IPS-18c (cell line): ENCODE measurements around the gene RTL1.

ENCODE experiments used
- H3K4me3 ChIP-seq: 2 replicates; pipeline ENCODE4 v1.7.0; 2013; ENCODE audit warnings: low read depth, mild to moderate bottlenecking, low read length, moderate library complexity; ENCODE audit not compliant: insufficient read depth
- H3K9me3 ChIP-seq: one replicate; pipeline ENCODE4 v1.6.1; 2013; ENCODE audit warnings: mild to moderate bottlenecking, low read length, moderate library complexity; ENCODE audit not compliant: control insufficient read depth, insufficient read depth

The RTL1 gene

DNA sequence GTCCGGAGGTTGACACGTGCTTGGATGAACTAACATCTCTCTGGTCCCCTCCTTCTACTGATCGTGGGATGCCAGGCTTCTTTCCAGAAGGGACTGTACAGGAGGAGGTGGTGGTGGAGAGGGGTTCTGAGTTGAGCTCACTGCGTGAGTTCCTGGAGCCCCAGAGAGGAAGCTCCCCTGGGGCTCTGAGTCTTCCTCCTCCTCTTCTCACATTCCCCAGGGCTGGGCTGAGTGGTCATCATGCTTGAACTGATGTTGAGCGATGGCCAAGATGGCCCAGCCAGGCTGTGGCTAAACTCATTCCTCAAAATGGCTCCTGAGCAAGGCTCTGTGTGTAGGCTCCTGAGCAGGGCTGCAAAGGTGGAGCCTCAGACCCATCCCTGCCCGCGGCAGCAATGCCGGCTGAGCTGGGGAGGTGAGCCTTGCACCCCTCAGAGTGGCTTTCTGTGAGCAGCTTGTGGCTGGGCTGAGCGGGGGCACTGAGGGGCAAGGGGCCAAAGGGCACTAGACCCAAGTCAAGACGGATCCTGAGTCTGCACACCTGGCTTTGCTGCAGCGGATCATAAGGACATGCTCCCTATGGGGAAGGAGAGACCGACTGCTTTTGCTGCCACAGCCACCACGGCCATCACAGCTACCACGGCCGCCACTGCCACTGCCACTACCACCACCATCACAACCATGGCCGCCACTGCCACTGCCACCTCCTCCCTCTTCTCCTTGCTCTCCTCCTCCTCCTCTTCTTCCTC lies 42.2 kb downstream of the RTL1 start:
- H3K9me3 ChIP-seq: no peaks in the 10 kb centered on the region
- H3K4me3 ChIP-seq: no peak overlapping the region

DNA sequence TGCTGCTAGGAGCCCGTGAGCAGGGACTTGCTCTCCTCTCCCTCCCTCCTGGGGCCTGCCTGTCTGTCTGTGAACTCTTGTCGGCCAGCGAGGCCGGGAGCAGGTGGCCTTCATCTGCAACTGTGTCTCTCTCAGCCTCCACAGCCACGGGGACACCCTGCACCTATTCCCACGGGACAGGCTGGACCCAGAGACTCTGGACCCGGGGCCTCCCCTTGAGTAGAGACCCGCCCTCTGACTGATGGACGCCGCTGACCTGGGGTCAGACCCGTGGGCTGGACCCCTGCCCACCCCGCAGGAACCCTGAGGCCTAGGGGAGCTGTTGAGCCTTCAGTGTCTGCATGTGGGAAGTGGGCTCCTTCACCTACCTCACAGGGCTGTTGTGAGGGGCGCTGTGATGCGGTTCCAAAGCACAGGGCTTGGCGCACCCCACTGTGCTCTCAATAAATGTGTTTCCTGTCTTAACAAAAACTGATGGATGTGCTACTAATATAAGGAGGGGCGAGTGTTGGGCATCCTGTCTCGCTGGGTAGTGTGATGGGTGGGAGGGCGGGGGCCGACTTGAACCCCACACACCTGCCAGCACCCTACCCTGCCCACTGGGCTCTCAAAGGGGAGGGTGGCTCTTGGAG lies 42.9 kb downstream of the RTL1 start:
- no peak overlapping the region for H3K4me3 ChIP-seq
- H3K9me3 ChIP-seq: no peaks in the 10 kb centered on the region

GRCh38 chr14:100859781-100860180 lies 43.7 kb downstream of the RTL1 start:
- Histone ChIP-seq H3K4me3 (no peak overlapping the region), H3K9me3 (no peaks in the 10 kb centered on the region)

DNA sequence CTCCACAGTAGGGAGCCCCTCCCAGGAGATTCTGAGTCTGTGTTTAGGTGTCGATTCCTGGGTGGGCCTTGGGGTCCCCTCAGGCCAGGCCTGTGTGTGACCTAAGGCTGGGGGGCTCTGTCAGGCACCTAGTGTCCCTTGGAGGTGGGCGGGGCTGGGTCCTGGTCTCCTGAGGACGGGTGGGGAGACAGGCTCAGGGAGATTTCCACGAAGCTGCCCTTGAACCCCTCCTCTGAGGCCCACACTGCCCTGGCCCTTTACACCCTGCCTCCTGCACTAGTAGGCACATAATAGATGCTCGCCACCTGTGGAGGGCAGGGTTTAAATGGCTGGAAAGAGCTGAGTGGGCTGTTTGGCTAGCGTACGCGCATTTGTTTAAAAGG lies 44.7 kb downstream of the RTL1 start:
- H3K4me3 ChIP-seq: no peak overlapping the region
- no peaks in the 10 kb centered on the region for H3K9me3 ChIP-seq

GRCh38 chr14:100857923-100858837 lies 45.3 kb downstream of the RTL1 start:
- H3K4me3 ChIP-seq: no peak overlapping the region
- H3K9me3 ChIP-seq: no peaks in the 10 kb centered on the region

DNA sequence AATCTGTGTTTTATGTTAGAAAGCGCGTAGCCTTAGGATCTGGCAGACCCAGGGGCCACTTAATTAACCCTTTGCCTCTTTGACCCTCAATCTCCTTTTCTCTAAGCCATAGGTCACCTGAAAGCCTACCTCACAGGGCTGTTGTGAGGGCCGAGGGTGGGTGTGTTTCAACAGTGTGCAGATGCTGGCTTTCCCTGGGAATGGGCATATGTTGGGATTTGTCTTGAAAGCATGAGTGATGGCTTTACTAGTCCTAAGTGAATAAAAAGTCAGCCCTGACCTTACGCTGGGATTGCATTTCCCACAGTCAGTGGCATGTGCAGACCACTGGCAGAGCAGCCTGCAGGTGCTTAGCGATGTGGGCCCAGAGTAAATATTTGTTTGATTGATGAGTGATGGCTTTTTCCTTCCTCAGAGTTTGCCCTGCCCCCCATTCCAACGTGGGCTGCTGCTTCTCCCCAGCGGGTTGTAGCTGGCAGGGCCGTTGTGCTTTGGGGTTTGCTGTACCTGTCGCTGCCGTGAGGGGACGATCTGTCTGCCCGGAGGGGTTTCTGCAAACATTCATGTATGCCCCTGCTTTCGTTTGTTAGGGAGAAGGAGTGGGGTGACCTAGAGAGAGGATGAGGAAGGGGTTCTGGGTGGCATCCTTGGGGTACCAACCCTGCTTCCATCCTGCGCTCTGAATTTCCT lies 46.1 kb downstream of the RTL1 start:
- Histone ChIP-seq H3K9me3 (no peaks in the 10 kb centered on the region), H3K4me3 (no peak overlapping the region)

DNA sequence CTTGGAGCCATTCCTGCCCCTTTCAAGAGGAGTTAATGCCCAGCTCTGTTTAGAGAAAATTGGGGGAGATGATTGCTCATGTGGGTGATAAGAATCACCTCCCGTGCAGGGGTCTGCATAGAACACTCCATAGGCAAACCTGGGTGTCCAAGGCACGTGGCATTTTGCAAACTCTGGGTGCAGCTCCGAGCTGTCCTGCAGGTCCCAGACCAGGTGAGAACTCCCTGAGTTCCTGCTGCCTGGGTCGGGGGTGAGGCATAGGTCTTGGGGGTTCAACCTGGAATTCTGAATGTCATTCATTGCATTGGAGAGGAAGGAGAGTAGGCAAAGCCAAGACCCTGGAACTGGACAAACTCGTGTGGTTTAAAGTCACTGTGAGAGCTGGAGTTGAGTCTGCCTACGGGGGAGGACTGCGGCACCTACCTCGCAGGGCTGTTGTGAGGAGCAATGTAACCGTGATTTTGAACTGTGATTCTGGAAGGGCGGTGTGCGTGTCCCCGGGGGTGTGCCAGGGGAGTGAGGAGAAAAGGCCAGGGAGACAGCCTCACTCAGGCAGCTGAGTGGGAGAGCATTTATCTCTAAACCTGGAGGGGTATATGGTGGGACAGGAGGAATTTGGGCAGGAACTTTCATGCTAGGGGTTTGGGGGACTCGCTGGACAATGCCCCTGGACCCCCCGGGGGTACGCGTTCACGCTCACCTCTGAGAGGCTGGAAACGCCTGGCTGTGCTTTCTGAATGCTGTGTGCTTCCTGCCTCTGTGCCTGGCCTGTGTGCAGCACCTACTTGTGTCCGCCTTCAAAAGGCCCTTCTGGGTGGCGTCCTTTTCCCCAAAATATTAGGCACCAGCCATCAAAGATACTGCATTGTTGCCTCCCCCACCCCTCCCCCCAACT lies 47.2 kb downstream of the RTL1 start:
- no peak overlapping the region for H3K4me3 ChIP-seq
- no peaks in the 10 kb centered on the region for H3K9me3 ChIP-seq

GRCh38 chr14:100855256-100855930 lies 48.1 kb downstream of the RTL1 start:
- Histone ChIP-seq H3K9me3 (no peaks in the 10 kb centered on the region), H3K4me3 (no peak overlapping the region)

- Histone ChIP-seq H3K4me3 (no peak overlapping the region), H3K9me3 (no peaks in the 10 kb centered on the region)
Measured at GRCh38 chr14:100854435-100854834, 49.1 kb downstream of the RTL1 start.

DNA sequence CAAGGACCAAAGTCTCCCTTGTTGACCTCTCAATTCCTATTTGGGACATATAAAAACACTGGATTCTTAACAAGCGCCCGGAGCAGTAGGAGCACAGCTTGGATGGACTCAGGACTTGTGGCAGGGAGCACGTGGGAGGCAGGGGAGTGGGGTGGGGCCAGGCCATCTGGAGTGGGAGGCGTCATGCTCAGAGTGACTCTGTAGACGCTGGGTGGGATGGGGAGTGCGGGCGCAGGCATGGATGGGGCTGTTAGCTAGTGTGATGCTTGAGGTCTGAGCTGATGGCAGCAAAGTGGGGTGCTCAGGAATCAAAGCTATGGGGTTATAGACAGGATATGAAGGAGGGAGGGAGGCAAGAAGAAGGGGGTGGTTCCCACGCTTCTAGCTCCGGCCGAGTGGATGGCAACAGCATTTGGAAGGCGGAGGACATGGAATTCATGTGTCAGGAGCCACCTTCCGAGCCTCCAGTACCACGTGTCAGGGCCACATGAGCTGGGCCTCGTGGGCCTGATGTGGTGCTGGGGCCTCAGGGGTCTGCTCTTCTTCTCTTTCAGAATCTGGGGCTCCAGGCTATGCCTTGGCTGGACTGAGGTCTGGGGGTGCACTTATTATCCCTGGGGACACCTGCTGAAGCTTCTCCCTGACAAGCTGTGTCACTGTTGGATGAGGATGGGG lies 51.4 kb downstream of the RTL1 start:
- Histone ChIP-seq H3K9me3 (no peaks in the 10 kb centered on the region), H3K4me3 (no peak overlapping the region)

GRCh38 chr14:100851586-100851916 lies 52.0 kb downstream of the RTL1 start:
- Histone ChIP-seq H3K9me3 (no peaks in the 10 kb centered on the region), H3K4me3 (no peak overlapping the region)

DNA sequence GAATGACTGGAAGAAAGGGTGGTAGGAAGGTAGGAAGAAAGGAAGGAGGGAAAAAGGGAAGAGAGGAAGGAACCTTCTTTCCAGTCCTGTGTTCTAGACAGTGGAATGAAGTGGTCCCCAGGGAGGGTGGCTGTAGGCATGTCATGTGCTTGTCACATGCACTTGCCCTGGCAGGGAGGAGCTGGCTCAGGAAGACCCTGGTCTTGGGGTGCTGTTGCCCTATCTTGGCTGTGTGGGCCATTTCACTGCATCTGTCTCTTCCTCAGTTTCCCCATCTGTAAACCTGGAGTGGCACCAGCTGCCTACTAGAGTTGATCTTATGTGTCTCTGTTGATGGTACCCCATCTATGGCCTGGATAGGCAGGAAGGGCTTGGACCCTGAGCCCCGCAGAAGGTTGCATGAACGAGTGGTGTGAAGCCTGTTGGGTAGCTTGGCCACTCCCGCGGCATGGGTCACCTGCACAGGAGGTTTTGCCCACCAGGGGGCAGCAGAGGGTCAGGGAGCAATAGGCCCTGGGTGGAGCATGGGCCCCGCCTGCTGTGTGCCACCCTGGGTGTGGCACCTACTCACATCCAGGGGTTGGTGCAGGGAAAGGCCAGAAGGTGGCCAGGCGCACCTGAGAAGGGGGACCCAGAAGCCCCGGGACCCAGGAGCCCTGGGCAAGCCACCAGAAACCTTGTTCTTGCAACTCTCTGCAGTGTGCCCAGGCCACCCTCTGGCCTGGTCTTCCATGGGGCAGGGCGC lies 52.5 kb downstream of the RTL1 start:
- Histone ChIP-seq H3K4me3 (no peak overlapping the region), H3K9me3 (no peaks in the 10 kb centered on the region)

DNA sequence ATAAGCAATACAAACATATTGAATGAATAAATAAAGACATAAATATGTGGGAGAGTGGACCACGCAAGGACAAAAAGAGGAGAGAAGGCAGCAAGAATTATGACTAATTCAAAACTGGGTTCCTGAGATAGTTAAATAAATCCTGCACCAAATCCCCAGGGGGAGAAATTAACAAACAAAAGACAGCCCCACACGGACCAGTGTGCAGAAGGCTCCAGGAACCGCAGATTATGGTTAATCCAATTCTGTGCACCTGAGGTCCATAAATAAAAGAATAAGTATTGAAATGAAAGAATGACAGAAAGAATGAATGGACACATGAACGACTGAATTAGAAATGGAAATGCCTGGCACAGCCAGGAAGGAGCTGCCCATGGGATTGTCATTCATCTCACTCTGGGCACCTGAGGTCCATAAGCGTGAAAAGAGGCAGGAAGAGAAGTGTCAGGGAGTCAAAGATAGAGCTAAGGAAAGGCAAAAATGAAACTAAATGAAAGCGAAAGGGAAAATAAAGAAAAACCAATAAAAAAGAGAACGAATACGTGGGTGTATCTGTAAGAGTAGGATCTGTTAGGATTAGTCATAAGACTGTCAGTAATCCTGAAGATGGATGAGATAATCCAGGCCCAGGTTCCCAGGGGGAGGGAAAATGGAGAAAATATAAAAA lies 54.3 kb downstream of the RTL1 start:
- H3K9me3 ChIP-seq: no peaks in the 10 kb centered on the region
- H3K4me3 ChIP-seq: no peak overlapping the region

DNA sequence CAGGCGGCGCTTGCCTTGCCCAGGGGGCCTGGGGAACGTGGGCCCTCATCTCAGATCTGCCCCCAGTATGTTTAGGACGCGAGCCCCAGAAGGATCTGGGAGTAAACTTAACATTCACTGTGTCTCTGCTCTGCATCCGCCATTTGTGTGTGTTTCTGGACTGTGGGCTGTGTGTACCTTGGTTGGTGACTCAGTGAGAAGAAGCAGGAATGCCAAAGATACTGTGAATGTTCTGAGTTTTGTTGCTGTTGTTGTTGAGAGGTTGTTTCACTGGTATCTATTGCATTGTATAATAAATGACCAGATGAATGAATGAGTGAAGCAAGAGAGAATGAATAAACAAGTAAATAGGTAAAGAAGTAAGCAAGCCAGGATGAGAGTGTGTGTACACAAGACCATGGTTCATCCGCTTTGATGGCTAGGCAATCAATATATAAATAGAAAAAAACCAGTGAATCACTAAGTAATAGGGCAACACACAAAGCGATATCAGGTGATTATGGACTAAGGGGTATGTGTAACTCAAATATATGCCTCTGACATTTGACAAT lies 57.1 kb downstream of the RTL1 start:
- H3K9me3 ChIP-seq: no peaks in the 10 kb centered on the region
- H3K4me3 ChIP-seq: no peak overlapping the region
